OCI-LY7 (cell line): ENCODE results near the gene ARF4. TPM values are rescaled to one million over a fixed set of nuclear protein-coding genes. Genes with fewer than 3 reads are reported as not detected.
A peak's percentile ranks its signal among the peaks of the same experiment; 100 is the strongest.

Experiments used
- BruUV-seq: library from RNA; stranded (reverse); fragments of 400-500 nt; replicated peaks from 2 replicates; lab custom pipeline; 2021; lab: Mats Ljungman, UMichigan
- CTCF ChIA-PET: fragments of 300-600 bp; sonication (Branson Sonifier 250); formaldehyde crosslinking; loops from one replicate; lab custom pipeline; 2022; ENCODE audit warnings: antibody characterized with exemption; ENCODE audit not compliant: unreplicated experiment; lab: Charles Lee
- POLR2A ChIA-PET: fragments of 300-600 bp; sonication (Branson Sonifier 250); formaldehyde crosslinking; loops from one replicate; lab custom pipeline; 2022; ENCODE audit warnings: antibody characterized with exemption; lab: Charles Lee
- DNase-seq: peaks from one replicate; pipeline ENCODE4 v3.0.0-alpha.2; 2015; ENCODE audit warnings: low spot score
- H2AFZ ChIP-seq: fragments of 200-600 bp; sonication (generic), shearing (Covaris generic); 2 replicates; pipeline ENCODE4 v1.6.1; 2014; ENCODE audit warnings: mild to moderate bottlenecking, antibody characterized with exemption, low read length, moderate library complexity
- H3K27ac ChIP-seq: fragments of 200-600 bp; sonication (generic); 2 replicates; pipeline ENCODE4 v1.5.1; 2014; ENCODE audit warnings: mixed run types, low read depth, mild to moderate bottlenecking, moderate library complexity, low read length, inconsistent platforms; ENCODE audit not compliant: poor library complexity, severe bottlenecking
- H3K36me3 ChIP-seq: fragments of 200-600 bp; sonication (generic); 2 replicates; pipeline ENCODE4 v1.6.1; 2014; ENCODE audit warnings: mild to moderate bottlenecking, antibody characterized with exemption, low read length, moderate library complexity, mixed read lengths; ENCODE audit not compliant: insufficient read depth
- H3K4me1 ChIP-seq: fragments of 200-600 bp; sonication (generic); 2 replicates; pipeline ENCODE4 v1.5.1; 2014; ENCODE audit warnings: mild to moderate bottlenecking, low read length; ENCODE audit not compliant: insufficient read depth, poor library complexity, severe bottlenecking
- H3K4me2 ChIP-seq: fragments of 200-600 bp; sonication (generic); 2 replicates; pipeline ENCODE4 v1.6.1; 2014; ENCODE audit warnings: mild to moderate bottlenecking, low read length
- H3K4me3 ChIP-seq: fragments of 200-600 bp; sonication (generic); 2 replicates; pipeline ENCODE4 v1.5.1; 2014; ENCODE audit warnings: mild to moderate bottlenecking, low read depth, low read length; ENCODE audit not compliant: poor library complexity, severe bottlenecking
- H3K79me2 ChIP-seq: fragments of 200-600 bp; sonication (generic); 2 replicates; pipeline ENCODE4 v1.6.1; 2016; ENCODE audit warnings: low read depth, mild to moderate bottlenecking, low read length, moderate library complexity, mixed read lengths; ENCODE audit not compliant: insufficient read depth
- H3K9me2 ChIP-seq: fragments of 200-600 bp; sonication (generic); 2 replicates; pipeline ENCODE4 v1.6.1; 2016; ENCODE audit warnings: mild to moderate bottlenecking, low read length, mixed read lengths; ENCODE audit not compliant: insufficient read depth
- H3K9me3 ChIP-seq: fragments of 200-600 bp; sonication (generic); 2 replicates; pipeline ENCODE4 v1.6.1; 2014; ENCODE audit warnings: mild to moderate bottlenecking, mixed run types, low read length, mixed read lengths
- H4K20me1 ChIP-seq: fragments of 200-600 bp; sonication (generic); 2 replicates; pipeline ENCODE4 v1.6.1; 2014; ENCODE audit warnings: mild to moderate bottlenecking, antibody characterized with exemption, low read length, moderate library complexity, mixed read lengths; ENCODE audit not compliant: insufficient read depth
- EZH2phosphoT487 ChIP-seq: fragments of 200-600 bp; sonication (generic); IDR thresholded peaks from 2 replicates; pipeline ENCODE4 v1.6.1; 2018; ENCODE audit warnings: low read depth, borderline replicate concordance, mild to moderate bottlenecking, mixed run types, antibody characterized with exemption, low read length, moderate library complexity, mixed read lengths
- intact Hi-C: fragments of 100-400 bp; cut with micrococcal nuclease; formaldehyde crosslinking; loops from one replicate; pipeline ENCODE4 v1.10.0; 2022; ENCODE audit not compliant: unreplicated experiment
- total RNA-seq, 2 experiments: library from RNA; depleted of rRNA in 1 of 2; stranded (reverse); fragments of >200 nt in 1 of 2; shearing (Covaris generic) in 1 of 2; gene quantifications; 2 replicates each; pipeline ENCODE4 v1.2.3, GENCODE V29; 2014 to 2022
- TF ChIP-seq, protein P1 (sequence below): fragments of 200-600 bp; sonication (generic); conservative IDR thresholded peaks from 2 replicates; pipeline ENCODE4 v1.5.1; 2014; ENCODE audit warnings: mild to moderate bottlenecking, antibody characterized with exemption, low read length, moderate library complexity, mixed read lengths

The ARF4 gene
- total RNA-seq, 2 experiments from 2014 or later = 34.9 to 58.0 TPM

DNA sequence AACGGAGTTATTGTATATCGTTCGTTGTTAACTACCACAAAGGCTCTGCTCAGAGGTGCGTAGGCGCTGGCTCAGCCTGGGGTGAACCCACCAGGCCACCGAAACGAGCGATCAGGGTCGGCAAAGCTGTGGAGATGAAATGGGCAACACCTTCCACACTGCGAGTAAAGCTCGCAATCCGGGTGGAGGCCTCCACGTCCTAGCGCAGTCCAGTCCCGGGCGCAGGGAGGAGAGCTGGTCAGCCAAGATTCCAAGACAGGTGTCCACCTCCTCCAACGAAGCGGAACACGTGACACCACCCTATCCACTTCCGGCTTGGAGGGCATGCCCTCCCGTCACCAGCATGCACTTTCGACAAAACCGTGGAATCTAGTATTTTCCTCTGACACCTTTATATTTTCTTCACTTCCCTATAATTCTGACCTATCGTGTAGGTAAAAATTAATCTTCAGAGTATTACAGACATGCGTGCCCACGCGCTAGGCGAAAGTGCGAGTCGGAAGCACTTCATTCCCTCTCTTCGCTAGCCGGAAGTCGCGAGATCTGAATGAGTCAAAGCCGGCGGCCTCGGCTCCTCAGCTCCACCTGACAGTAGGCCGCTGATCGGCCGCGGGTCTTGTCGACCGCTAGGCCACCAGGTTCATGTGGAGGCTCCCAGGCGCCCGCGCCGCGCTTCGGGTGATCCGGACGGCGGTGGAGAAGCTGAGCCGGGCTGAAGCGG lies 41.2 kb downstream of the ARF4 start, which contains the start of gene PDE12:
TSS of gene PDE12 (plus strand) at position 537 of the 721 bp plus-strand sequence. CDS start at position 643, 106 bp downstream.
- peaks cover 31% of the 10 kb centered on the region for H3K4me1 ChIP-seq
- peak; percentile 95 for DNase-seq
- H3K9me3 ChIP-seq = no peaks in the 10 kb centered on the region
- H3K36me3 ChIP-seq = peaks cover 35% of the 10 kb centered on the region
- intact Hi-C loops = loop anchor here (5.0 to 10.0 kb wide), 3 partner anchors 116 to 381 kb away; partner anchors contain the start of gene SLMAP
- peak within 1 kb of the TSS; percentile 78 for H3K4me3 ChIP-seq
- peak within 1 kb of the TSS; percentile 90 for H2AFZ ChIP-seq
- H3K4me2 ChIP-seq = peak within 1 kb of the TSS; percentile 87
- no peaks in the 10 kb centered on the region for H3K9me2 ChIP-seq
- TF ChIP-seq, protein P1, sequence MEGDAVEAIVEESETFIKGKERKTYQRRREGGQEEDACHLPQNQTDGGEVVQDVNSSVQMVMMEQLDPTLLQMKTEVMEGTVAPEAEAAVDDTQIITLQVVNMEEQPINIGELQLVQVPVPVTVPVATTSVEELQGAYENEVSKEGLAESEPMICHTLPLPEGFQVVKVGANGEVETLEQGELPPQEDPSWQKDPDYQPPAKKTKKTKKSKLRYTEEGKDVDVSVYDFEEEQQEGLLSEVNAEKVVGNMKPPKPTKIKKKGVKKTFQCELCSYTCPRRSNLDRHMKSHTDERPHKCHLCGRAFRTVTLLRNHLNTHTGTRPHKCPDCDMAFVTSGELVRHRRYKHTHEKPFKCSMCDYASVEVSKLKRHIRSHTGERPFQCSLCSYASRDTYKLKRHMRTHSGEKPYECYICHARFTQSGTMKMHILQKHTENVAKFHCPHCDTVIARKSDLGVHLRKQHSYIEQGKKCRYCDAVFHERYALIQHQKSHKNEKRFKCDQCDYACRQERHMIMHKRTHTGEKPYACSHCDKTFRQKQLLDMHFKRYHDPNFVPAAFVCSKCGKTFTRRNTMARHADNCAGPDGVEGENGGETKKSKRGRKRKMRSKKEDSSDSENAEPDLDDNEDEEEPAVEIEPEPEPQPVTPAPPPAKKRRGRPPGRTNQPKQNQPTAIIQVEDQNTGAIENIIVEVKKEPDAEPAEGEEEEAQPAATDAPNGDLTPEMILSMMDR = no peak
- no peak for TF ChIP-seq EZH2phosphoT487
- peaks cover 52% of the 10 kb centered on the region for H3K79me2 ChIP-seq
- ChIA-PET POLR2A (interaction anchor here (0.6 to 2.7 kb wide), 10 partner anchors 10 to 490 kb away, joined by 3 to 7 read pairs (median 3); partner anchors contain the start of gene ARF4), CTCF (no interaction called here)
- peaks cover 24% of the 10 kb centered on the region for H4K20me1 ChIP-seq
- peak within 1 kb of the TSS; percentile 77 for H3K27ac ChIP-seq
- BruUV-seq = no TSS peak

DNA sequence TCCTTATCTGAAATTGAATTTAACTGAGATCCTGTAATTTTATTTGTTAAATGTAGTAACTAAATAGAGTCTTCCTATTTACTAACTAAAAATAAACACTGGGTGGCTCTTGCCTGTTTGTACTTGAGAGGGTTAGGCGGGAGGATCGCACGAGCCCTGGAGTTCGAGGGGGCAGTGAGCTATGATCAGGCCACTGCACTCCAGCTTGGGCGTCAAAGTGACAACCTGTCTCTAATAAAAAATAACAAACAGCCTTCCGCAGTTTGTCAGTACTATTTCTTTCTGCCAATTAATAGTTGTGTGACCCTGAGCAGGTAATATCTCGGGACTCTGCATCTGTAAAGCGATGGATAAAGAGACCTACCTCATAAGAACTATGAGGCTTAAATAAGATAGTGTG lies 41.8 kb downstream of the ARF4 start:
- peak overlapping the region; percentile 78 for H3K4me3 ChIP-seq
- intact Hi-C loops = loop anchor here (5.0 to 10.0 kb wide), 3 partner anchors 117 to 381 kb away; partner anchors contain the start of gene SLMAP
- CTCF ChIA-PET = no interaction called here
- peak overlapping the region; percentile 87 for H3K4me2 ChIP-seq
- H2AFZ ChIP-seq = peak overlapping the region; percentile 90
- DNase-seq = no peak
- POLR2A ChIA-PET = interaction anchor here (0.7 to 2.7 kb wide), 8 partner anchors 11 to 490 kb away, joined by 3 to 7 read pairs (median 4); partner anchors contain the start of gene ARF4
- H3K4me1 ChIP-seq = peaks cover 26% of the 10 kb centered on the region
- H3K27ac ChIP-seq = peak overlapping the region; percentile 77
- no peaks in the 10 kb centered on the region for H3K9me2 ChIP-seq
- no peak for TF ChIP-seq EZH2phosphoT487
- TF ChIP-seq, protein P1 = no peak
- H3K9me3 ChIP-seq = no peaks in the 10 kb centered on the region
- peaks cover 20% of the 10 kb centered on the region for H4K20me1 ChIP-seq
- H3K79me2 ChIP-seq = peaks cover 46% of the 10 kb centered on the region
- TSS peak; percentile 97 for BruUV-seq
- peaks cover 30% of the 10 kb centered on the region for H3K36me3 ChIP-seq
